A673 (cell line): ENCODE results near the gene TCF3. TPM values are rescaled to one million over a fixed set of nuclear protein-coding genes. Genes with fewer than 3 reads are reported as not detected.

Experiments used
- BruUV-seq: library from RNA; stranded (reverse); fragments of 400-500 nt; replicated peaks from 2 replicates; lab custom pipeline; 2021; lab: Mats Ljungman, UMichigan
- CTCF ChIA-PET: fragments of 300-600 bp; sonication (Branson Sonifier 250); formaldehyde crosslinking; loops from one replicate; lab custom pipeline; 2022; ENCODE audit warnings: antibody characterized with exemption; lab: Charles Lee
- POLR2A ChIA-PET: fragments of 300-600 bp; sonication (Branson Sonifier 250); formaldehyde crosslinking; loops from one replicate; lab custom pipeline; 2022; ENCODE audit warnings: antibody characterized with exemption; ENCODE audit not compliant: low non-redundant PET; lab: Charles Lee
- DNase-seq: peaks from one replicate; pipeline ENCODE4 v3.0.0-alpha.2; 2015; ENCODE audit warnings: low spot score
- H3K27ac ChIP-seq: fragments of 200-600 bp; sonication (generic); 2 replicates; pipeline ENCODE4 v1.5.1; 2016; ENCODE audit warnings: mixed run types, low read depth, mild to moderate bottlenecking, mixed read lengths, antibody characterized with exemption, low read length; ENCODE audit not compliant: poor library complexity, severe bottlenecking
- H3K27me3 ChIP-seq: fragments of 200-600 bp; sonication (generic); replicated peaks from 2 replicates; pipeline ENCODE4 v1.6.1; 2017; ENCODE audit warnings: mixed run types, low read depth, mild to moderate bottlenecking, mixed read lengths, antibody characterized with exemption, low read length; ENCODE audit not compliant: insufficient read depth, poor library complexity
- H3K36me3 ChIP-seq: fragments of 200-600 bp; sonication (generic); 2 replicates; pipeline ENCODE4 v1.6.1; 2016; ENCODE audit warnings: mixed run types, mild to moderate bottlenecking, mixed read lengths, antibody characterized with exemption, low read length; ENCODE audit not compliant: insufficient read depth, poor library complexity, severe bottlenecking
- H3K4me1 ChIP-seq: fragments of 200-600 bp; sonication (generic); 2 replicates; pipeline ENCODE4 v1.6.1; 2017; ENCODE audit warnings: mixed run types, mild to moderate bottlenecking, mixed read lengths, antibody characterized with exemption, low read length; ENCODE audit not compliant: insufficient read depth, poor library complexity, severe bottlenecking
- H3K4me3 ChIP-seq: fragments of 200-600 bp; sonication (generic); 2 replicates; pipeline ENCODE4 v1.5.1; 2016; ENCODE audit warnings: low read depth, mixed run types, mild to moderate bottlenecking, mixed read lengths, low read length; ENCODE audit not compliant: poor library complexity, severe bottlenecking
- H3K9me3 ChIP-seq: fragments of 200-600 bp; sonication (generic); 2 replicates; pipeline ENCODE4 v1.6.1; 2016; ENCODE audit warnings: mixed run types, low read depth, mild to moderate bottlenecking, mixed read lengths, antibody characterized with exemption, low read length; ENCODE audit not compliant: poor library complexity, severe bottlenecking
- CTCF ChIP-seq: fragments of 300-800, 200-600 bp; sonication (generic); conservative IDR thresholded peaks from 2 replicates; pipeline ENCODE4 v1.5.1; 2017; ENCODE audit warnings: low read depth, mild to moderate bottlenecking, antibody characterized with exemption, low read length, moderate library complexity, mixed read lengths
- EZH2 ChIP-seq: fragments of 200-600 bp; sonication (generic); IDR thresholded peaks from 2 replicates; pipeline ENCODE4 v1.6.1; 2017; ENCODE audit warnings: borderline replicate concordance, low read depth, mild to moderate bottlenecking, mixed read lengths, antibody characterized with exemption, low read length; ENCODE audit not compliant: poor library complexity, severe bottlenecking
- intact Hi-C: fragments of 100-400 bp; cut with micrococcal nuclease; formaldehyde crosslinking; loops from one replicate; pipeline ENCODE4 v1.10.0; 2022; ENCODE audit not compliant: unreplicated experiment
- total RNA-seq: library from RNA; stranded (reverse); gene quantifications from 2 replicates; pipeline ENCODE4 v1.2.3, GENCODE V29; 2021

The TCF3 gene
- total RNA-seq, 1 experiment from 2014 or later: 333 TPM

GRCh38 chr19:1685046-1685445 is 32.6 kb upstream of the TCF3 start:
- DNase-seq: no peak
- H3K4me1 ChIP-seq: no peaks in the 10 kb centered on the region
- TF ChIP-seq EZH2: no peak
- TF ChIP-seq CTCF: no peak
- H3K4me3 ChIP-seq: no peak overlapping the region
- H3K27ac ChIP-seq: no peak overlapping the region
- intact Hi-C loops: no loop called here
- BruUV-seq: no TSS peak
- no peaks in the 10 kb centered on the region for H3K9me3 ChIP-seq
- POLR2A ChIA-PET: no interaction called here
- CTCF ChIA-PET: no interaction called here
- no peaks in the 10 kb centered on the region for H3K36me3 ChIP-seq
- H3K27me3 ChIP-seq: peaks cover 19% of the 10 kb centered on the region

- no peaks in the 10 kb centered on the region for H3K9me3 ChIP-seq
- H3K27me3 ChIP-seq: peaks cover 19% of the 10 kb centered on the region
- BruUV-seq: no TSS peak
- no peaks in the 10 kb centered on the region for H3K36me3 ChIP-seq
- ChIA-PET CTCF (no interaction called here), POLR2A (no interaction called here)
- TF ChIP-seq CTCF (no peak), EZH2 (no peak)
- H3K27ac ChIP-seq: no peak overlapping the region
- no peak overlapping the region for H3K4me3 ChIP-seq
- H3K4me1 ChIP-seq: no peaks in the 10 kb centered on the region
- intact Hi-C loops: no loop called here
- DNase-seq: no peak
Measured at GRCh38 chr19:1684573-1684912, 32.1 kb upstream of the TCF3 start.

- peaks cover 19% of the 10 kb centered on the region for H3K27me3 ChIP-seq
- POLR2A ChIA-PET: no interaction called here
- no peak for DNase-seq
Measured at GRCh38 chr19:1683869-1684572, 31.6 kb upstream of the TCF3 start.

More at GRCh38 chr19:1683869-1684572, 31.6 kb upstream of the TCF3 start:
- no peaks in the 10 kb centered on the region for H3K36me3 ChIP-seq
- intact Hi-C loops: no loop called here
- no peak for TF ChIP-seq CTCF
- TF ChIP-seq EZH2: no peak
- CTCF ChIA-PET: no interaction called here
- no peaks in the 10 kb centered on the region for H3K9me3 ChIP-seq
- H3K27ac ChIP-seq: no peak overlapping the region
- no peak overlapping the region for H3K4me3 ChIP-seq
- H3K4me1 ChIP-seq: no peaks in the 10 kb centered on the region
- BruUV-seq: no TSS peak
